ENCODE measurements around the gene TARDBP.

The TARDBP gene

GRCh38 chr1:11041048-11041447 lies 28.6 kb downstream of the TARDBP start:
- POLR2A ChIA-PET (ENCODE audit: low non-redundant PET) = no interaction called here
- H3K27ac ChIP-seq = no peak overlapping the region
- no peak for DNase-seq (ENCODE audit: low spot score)
- TF ChIP-seq CTCF (conservative IDR thresholded peaks at IDR 0.05; ENCODE audit: low read depth) = no peak
- CTCF ChIA-PET = no interaction called here

GRCh38 chr1:11042065-11042464 lies 29.6 kb downstream of the TARDBP start:
- CTCF ChIA-PET = no interaction called here
- DNase-seq (ENCODE audit: low spot score) = no peak
- no peak for TF ChIP-seq CTCF (conservative IDR thresholded peaks at IDR 0.05; ENCODE audit: low read depth)
- POLR2A ChIA-PET (ENCODE audit: low non-redundant PET) = no interaction called here
- H3K27ac ChIP-seq = no peak overlapping the region

GRCh38 chr1:11042995-11043874 lies 30.8 kb downstream of the TARDBP start:
- H3K27ac ChIP-seq = no peak overlapping the region
- ChIA-PET CTCF (interaction anchor here (0.7 to 0.9 kb wide), 3 partner anchors 283 to 682 kb away, joined by 3 to 4 read pairs (median 3); no protein-coding TSS in a partner anchor), POLR2A (ENCODE audit: low non-redundant PET) (no interaction called here)
- no peak for DNase-seq (ENCODE audit: low spot score)
- no peak for TF ChIP-seq CTCF (conservative IDR thresholded peaks at IDR 0.05; ENCODE audit: low read depth)

GRCh38 chr1:11044086-11044848 lies 31.8 kb downstream of the TARDBP start:
- no peak overlapping the region for H3K27ac ChIP-seq
- TF ChIP-seq CTCF (conservative IDR thresholded peaks at IDR 0.05; ENCODE audit: low read depth) = no peak
- ChIA-PET CTCF (interaction anchor here (0.6 to 1.7 kb wide), 5 partner anchors 16 to 1117 kb away, joined by 3 to 5 read pairs (median 3); partner anchors contain the start of gene SRM), POLR2A (ENCODE audit: low non-redundant PET) (no interaction called here)
- no peak for DNase-seq (ENCODE audit: low spot score)

GRCh38 chr1:11044849-11045427 lies 32.5 kb downstream of the TARDBP start:
- ChIA-PET POLR2A (ENCODE audit: low non-redundant PET) (no interaction called here), CTCF (interaction anchor here (1.7 kb wide), 1 partner anchor 15 kb away, joined by 3 read pairs; the partner anchor contains the start of gene SRM)
- DNase-seq (ENCODE audit: low spot score) = no peak
- TF ChIP-seq CTCF (conservative IDR thresholded peaks at IDR 0.05; ENCODE audit: low read depth) = no peak
- no peak overlapping the region for H3K27ac ChIP-seq

Measured in RWPE1 (cell line).